MCF 10A (cell line): ENCODE results near the gene KRTAP5-6. TPM values are rescaled to one million over a fixed set of nuclear protein-coding genes. Genes with fewer than 3 reads are reported as not detected.
"Not testable (repeated sequence)": the region's sequence is repeated elsewhere in the genome, so short reads cannot be mapped to it uniquely, and the experiment has no call there.

Source experiments
- BruUV-seq: library from RNA; stranded (reverse); fragments of 400-500 nt; replicated peaks from 2 replicates; lab custom pipeline; 2021; lab: Mats Ljungman, UMichigan
- CTCF ChIA-PET: fragments of 300-600 bp; sonication (Branson Sonifier 250); formaldehyde crosslinking; extraction: SDS; loops from one replicate; lab custom pipeline; 2021; ENCODE audit warnings: antibody characterized with exemption, inconsistent platforms; lab: Yijun Ruan, JAX
- POLR2A ChIA-PET: fragments of 300-600, 350-650 bp; sonication (Branson Sonifier 250); formaldehyde crosslinking; extraction: SDS; loops from one replicate; lab custom pipeline; 2020; ENCODE audit warnings: antibody characterized with exemption, inconsistent platforms; lab: Yijun Ruan, JAX
- DNase-seq: peaks from one replicate; pipeline ENCODE4 v3.0.0-alpha.2; 2018; ENCODE audit not compliant: unreplicated experiment
- H3K27ac Mint-ChIP-seq: one replicate; pipeline ENCODE4 v1.8.0; 2022; ENCODE audit warnings: mild to moderate bottlenecking, low read depth, mixed read lengths; ENCODE audit not compliant: unreplicated experiment
- H3K27me3 Mint-ChIP-seq: one replicate; pipeline ENCODE4 v1.8.0; 2022; ENCODE audit warnings: mixed read lengths; ENCODE audit not compliant: insufficient read depth, unreplicated experiment
- H3K36me3 Mint-ChIP-seq: one replicate; pipeline ENCODE4 v1.8.0; 2022; ENCODE audit warnings: mild to moderate bottlenecking, moderate library complexity, mixed read lengths; ENCODE audit not compliant: insufficient read depth, unreplicated experiment
- H3K4me1 Mint-ChIP-seq: one replicate; pipeline ENCODE4 v1.8.0; 2022; ENCODE audit warnings: mixed read lengths; ENCODE audit not compliant: insufficient read depth, unreplicated experiment
- H3K4me3 Mint-ChIP-seq: one replicate; pipeline ENCODE4 v1.8.0; 2022; ENCODE audit warnings: mild to moderate bottlenecking, moderate library complexity, mixed read lengths; ENCODE audit not compliant: unreplicated experiment
- H3K9me3 Mint-ChIP-seq: one replicate; pipeline ENCODE4 v1.8.0; 2022; ENCODE audit warnings: mixed read lengths; ENCODE audit not compliant: unreplicated experiment
- intact Hi-C: fragments of 100-400 bp; cut with micrococcal nuclease; formaldehyde crosslinking; loops from 2 replicates; pipeline ENCODE4 v1.14.1; 2022
- total RNA-seq: library from RNA; stranded (reverse); gene quantifications from 2 replicates; pipeline ENCODE4 v1.2.3, GENCODE V29; 2022
- TF ChIP-seq, protein P1 (sequence below): fragments of 200-600 bp; IDR thresholded peaks from one replicate; pipeline ENCODE4 v1.8.0; 2022; ENCODE audit warnings: antibody characterized with exemption, mild to moderate bottlenecking; ENCODE audit not compliant: unreplicated experiment

KRTAP5-6 gene
- total RNA-seq, 1 experiment from 2014 or later, result not detected

DNA sequence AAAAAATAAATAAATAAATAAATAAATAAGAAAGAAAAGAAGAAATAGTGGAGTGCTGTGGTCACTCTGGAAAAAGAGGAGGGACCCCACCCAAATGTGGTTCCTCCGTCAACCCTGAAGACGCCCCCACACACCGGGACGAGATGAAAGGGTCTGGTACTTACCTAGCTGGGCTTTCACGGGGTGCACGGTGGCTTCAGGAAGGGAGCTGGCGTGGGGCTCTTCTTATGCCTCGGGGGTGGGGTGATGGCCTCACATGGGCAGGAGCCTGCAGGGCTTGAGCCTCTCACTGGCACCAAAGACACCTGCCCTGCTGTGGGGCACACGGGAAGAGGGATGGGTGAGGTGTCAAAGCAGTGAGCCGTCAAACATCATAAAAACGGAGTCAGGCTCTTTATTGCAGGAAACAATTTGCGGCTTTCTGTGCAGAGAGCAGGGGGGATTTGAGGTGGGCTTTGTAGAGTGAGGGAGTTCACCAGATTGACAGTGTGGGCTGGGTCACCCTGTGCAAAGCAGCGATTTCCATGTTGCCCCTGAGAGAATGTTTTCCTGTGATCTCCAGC lies 28.0 kb upstream of the KRTAP5-6 start:
- intact Hi-C loops, result no loop called here
- H3K27ac Mint-ChIP-seq, result no peak overlapping the region
- ChIA-PET CTCF (no interaction called here), POLR2A (no interaction called here)
- H3K27me3 Mint-ChIP-seq, result peaks cover 65% of the 10 kb centered on the region
- no peak for DNase-seq
- no TSS peak for BruUV-seq
- TF ChIP-seq, protein P1, sequence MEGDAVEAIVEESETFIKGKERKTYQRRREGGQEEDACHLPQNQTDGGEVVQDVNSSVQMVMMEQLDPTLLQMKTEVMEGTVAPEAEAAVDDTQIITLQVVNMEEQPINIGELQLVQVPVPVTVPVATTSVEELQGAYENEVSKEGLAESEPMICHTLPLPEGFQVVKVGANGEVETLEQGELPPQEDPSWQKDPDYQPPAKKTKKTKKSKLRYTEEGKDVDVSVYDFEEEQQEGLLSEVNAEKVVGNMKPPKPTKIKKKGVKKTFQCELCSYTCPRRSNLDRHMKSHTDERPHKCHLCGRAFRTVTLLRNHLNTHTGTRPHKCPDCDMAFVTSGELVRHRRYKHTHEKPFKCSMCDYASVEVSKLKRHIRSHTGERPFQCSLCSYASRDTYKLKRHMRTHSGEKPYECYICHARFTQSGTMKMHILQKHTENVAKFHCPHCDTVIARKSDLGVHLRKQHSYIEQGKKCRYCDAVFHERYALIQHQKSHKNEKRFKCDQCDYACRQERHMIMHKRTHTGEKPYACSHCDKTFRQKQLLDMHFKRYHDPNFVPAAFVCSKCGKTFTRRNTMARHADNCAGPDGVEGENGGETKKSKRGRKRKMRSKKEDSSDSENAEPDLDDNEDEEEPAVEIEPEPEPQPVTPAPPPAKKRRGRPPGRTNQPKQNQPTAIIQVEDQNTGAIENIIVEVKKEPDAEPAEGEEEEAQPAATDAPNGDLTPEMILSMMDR, result no peak
- H3K4me3 Mint-ChIP-seq, result no peak overlapping the region
- H3K4me1 Mint-ChIP-seq, result no peaks in the 10 kb centered on the region
- no peaks in the 10 kb centered on the region for H3K36me3 Mint-ChIP-seq
- H3K9me3 Mint-ChIP-seq, result no peaks in the 10 kb centered on the region

DNA sequence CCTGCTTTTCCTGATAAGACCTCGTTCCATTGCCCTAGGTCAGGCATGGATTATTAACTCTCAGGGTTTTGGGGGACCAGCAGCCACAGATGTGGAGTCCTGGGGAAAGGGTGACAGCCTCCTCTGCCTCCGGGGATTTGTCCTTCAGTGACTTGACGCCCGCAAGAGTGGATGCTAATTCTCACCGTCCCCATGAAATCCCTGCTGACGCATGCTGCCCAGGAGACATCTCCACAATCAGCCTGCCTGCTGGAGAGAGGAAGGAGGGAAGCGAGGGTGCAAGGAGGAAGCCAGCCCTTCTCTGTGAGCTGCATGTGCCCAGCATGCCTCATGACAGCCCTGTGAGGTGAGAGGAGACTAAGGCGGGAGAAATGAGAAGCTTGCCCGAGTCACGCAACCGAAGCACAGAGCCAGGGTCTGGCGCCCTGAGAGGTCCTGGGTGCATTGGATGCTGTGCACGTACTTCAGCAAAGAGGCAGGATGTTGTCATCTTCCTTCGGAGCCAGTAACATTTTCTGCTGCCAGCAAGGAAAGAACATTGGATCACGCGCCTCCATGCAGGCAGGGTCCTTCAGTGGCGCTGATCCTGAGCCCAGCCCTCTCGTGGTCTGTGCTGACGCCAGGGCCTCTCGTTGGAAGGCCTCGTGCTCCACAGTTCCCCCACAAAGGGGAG lies 27.3 kb upstream of the KRTAP5-6 start:
- ChIA-PET POLR2A (no interaction called here), CTCF (interaction anchor here (1.8 kb wide), 1 partner anchor 17 kb away, joined by 6 read pairs; no protein-coding TSS in a partner anchor)
- intact Hi-C loops, result no loop called here
- Mint-ChIP-seq H3K27ac (no peak overlapping the region), H3K36me3 (no peaks in the 10 kb centered on the region), H3K4me3 (no peak overlapping the region), H3K4me1 (no peaks in the 10 kb centered on the region), H3K9me3 (no peaks in the 10 kb centered on the region), H3K27me3 (peaks cover 72% of the 10 kb centered on the region)
- BruUV-seq, result no TSS peak
- no peak for DNase-seq
- TF ChIP-seq, protein P1, result no peak

DNA sequence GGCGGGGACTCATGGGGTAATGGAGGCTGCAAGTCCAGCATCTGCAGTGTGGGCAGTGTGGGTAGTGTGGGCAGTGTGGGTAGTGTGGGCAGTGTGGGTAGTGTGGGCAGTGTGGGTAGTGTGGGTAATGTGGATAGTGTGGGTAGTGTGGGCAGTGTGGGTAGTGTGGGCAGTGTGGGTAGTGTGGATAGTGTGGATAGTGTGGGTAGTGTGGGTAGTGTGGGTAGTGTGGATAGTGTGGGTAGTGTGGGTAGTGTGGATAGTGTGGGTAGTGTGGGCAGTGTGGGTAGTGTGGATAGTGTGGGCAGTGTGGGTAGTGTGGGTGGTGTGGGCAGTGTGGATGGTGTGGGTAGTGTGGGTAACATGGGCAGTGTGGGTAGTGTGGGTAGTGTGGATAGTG lies 26.5 kb upstream of the KRTAP5-6 start:
- H3K36me3 Mint-ChIP-seq, BruUV-seq, intact Hi-C loops, H3K9me3 Mint-ChIP-seq, DNase-seq, H3K4me3 Mint-ChIP-seq, H3K27ac Mint-ChIP-seq, H3K4me1 Mint-ChIP-seq, POLR2A ChIA-PET: not testable (repeated sequence)
- CTCF ChIA-PET, result interaction anchor here (1.8 kb wide), 1 partner anchor 18 kb away, joined by 6 read pairs; no protein-coding TSS in a partner anchor
- peaks cover 79% of the 10 kb centered on the region for H3K27me3 Mint-ChIP-seq

DNA sequence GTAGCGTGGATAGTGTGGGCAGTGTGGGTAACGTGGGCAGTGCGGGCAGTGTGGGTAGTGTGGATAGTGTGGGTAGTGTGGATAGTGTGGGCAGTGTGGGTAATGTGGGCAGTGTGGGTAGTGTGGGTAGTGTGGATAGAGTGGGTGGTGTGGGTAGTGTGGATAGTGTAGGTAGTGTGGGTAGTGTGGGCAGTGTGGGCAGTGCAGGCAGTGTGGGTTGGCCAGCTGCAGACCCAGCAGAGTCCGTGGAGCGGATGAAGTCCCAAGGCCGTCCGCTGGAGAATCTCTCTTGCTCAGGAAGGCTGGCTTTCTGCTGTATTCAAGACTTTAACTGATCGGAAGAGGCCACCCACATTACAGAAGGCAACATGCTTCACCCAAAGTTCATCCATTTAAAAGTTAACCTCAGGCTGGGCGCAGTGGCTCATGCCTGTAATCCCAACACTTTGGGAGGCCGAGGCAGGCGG lies 26.1 kb upstream of the KRTAP5-6 start:
- Mint-ChIP-seq H3K36me3 (no peaks in the 10 kb centered on the region), H3K4me1 (no peaks in the 10 kb centered on the region), H3K9me3 (no peaks in the 10 kb centered on the region), H3K27ac (no peak overlapping the region), H3K27me3 (peaks cover 84% of the 10 kb centered on the region), H3K4me3 (no peak overlapping the region)
- ChIA-PET CTCF (interaction anchor here (1.8 kb wide), 1 partner anchor 19 kb away, joined by 6 read pairs; no protein-coding TSS in a partner anchor), POLR2A (no interaction called here)
- no TSS peak for BruUV-seq
- intact Hi-C loops, result no loop called here
- TF ChIP-seq, protein P1, result no peak
- DNase-seq, result no peak
